AG08395 (cell line): ENCODE data around the gene IL1R2.

Experiments used
- DNase-seq: peaks from one replicate; pipeline ENCODE4 v3.0.0; 2012; ENCODE audit warnings: mixed read lengths, low spot score

The IL1R2 gene

DNA sequence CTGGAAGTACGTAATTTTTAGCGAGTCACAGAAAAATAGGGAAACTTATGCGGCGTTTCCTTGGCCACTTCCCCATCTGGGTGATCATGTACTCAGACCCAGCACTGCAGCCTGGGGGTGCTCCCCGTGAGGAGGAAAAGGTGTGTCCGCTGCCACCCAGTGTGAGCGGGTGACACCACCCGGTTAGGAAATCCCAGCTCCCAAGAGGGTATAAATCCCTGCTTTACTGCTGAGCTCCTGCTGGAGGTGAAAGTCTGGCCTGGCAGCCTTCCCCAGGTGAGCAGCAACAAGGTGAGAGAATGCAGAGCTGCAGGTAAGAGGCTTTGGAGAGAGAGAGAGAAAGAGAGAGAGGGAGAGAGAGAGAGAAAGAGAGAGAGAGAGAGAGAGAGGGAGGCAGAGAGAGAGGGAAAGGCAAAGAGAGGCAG, at the start of gene IL1R2:
Gene IL1R2, plus strand, starts transcription at position 240 of the 425 bp plus-strand sequence. CDS start 16,616 bp downstream, outside the sequence.
- DNase-seq, result no peak

DNA sequence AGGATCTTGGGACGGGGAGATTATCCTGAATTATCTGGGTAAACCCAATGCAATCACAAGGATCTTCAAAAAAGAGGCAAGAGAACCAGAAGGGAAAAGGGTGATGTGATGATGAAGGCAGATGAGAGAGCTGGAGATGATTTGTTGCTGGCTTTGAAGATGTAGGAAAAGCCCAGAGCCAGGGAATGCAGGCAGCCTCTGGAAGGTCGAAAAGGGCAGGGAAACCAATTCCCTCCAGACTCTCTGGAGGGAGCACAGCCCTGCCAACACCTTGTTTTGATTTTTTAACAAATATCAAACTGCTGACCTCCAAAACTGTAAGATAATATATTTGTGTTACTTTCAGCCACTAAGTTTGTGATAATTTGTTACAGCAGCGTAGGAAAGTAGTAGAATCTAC, 48.9 kb upstream of the IL1R2 start:
- no peak for DNase-seq

- no peak for DNase-seq
Observed at GRCh38 chr2:101946372-101947039, 45.3 kb upstream of the IL1R2 start.

GRCh38 chr2:101947374-101947773, 44.4 kb upstream of the IL1R2 start:
- DNase-seq, result no peak

GRCh38 chr2:101948625-101949155, 43.1 kb upstream of the IL1R2 start:
- no peak for DNase-seq

- DNase-seq, result peak; percentile 21
Observed at GRCh38 chr2:101949304-101949703, 42.5 kb upstream of the IL1R2 start.

DNA sequence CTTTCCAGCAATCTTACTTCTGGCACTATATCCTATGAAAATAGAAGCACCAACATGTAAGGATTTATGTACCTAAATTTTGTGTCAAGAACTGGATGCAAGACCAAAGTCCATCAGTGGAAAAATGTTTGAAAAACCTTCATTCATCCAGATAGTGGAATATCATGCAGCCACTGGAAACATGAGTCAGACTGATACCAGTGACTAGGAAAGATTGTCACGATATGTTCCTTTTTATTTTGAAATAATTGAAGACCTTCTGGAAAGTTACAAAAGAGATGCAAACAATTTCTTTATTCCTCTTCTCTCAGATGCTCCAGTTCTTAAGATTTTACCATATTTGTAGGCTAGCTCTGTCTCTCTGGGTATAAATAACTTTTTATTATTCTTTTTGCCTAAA, 40.5 kb upstream of the IL1R2 start:
- no peak for DNase-seq

GRCh38 chr2:101952551-101952950, 39.2 kb upstream of the IL1R2 start:
- no peak for DNase-seq

- no peak for DNase-seq
Observed at GRCh38 chr2:101956465-101957438, 35.0 kb upstream of the IL1R2 start.

DNA sequence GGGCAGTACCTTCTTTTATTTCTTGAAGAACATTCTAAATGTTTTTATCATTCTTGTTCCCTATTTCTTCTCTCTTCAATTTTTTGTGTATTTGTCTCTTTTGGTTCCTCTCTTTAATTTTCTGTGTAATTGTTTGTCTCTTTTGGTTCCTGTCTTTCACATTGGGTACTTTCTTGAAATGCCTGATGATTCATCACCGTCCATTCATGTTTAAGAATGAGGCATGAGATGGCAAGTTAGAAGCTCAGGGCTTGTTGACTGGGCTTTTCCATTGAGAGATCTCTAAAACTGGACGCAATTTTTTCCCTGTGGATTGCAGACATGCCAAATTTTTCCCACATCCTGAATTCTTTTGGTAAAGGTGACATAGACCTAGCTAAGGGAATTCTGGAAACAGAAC, 33.7 kb upstream of the IL1R2 start:
- peak; percentile 43 for DNase-seq

DNA sequence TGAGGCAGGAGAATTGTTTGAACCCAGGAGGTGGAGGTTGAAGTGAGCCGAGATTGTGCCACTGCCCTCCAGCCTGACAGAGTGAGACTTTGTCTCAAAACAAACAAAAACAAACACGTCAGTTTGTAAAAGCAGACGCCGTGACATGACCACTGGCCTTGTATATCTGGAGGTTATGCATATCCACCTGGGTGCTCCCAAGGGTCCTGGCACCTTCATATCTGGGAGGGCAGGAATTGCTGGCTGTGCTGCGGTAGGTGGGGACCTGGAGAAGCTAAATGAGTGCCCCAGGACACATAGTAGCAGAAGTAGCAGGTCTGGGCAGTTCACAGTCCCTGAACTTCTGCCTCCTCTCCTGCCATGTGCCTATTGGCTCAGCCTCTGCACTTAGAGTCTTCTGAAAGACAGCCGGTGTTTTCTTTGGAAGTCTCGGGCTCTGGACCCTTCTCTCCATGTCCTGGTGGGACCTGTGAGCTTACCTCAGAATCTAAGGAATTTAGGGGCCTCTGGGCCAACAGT, 30.9 kb upstream of the IL1R2 start:
- no peak for DNase-seq

- peak; percentile 91 for DNase-seq
Observed at GRCh38 chr2:101961338-101962191, 30.2 kb upstream of the IL1R2 start.

- no peak for DNase-seq
Observed at GRCh38 chr2:101962309-101962708, 29.5 kb upstream of the IL1R2 start.

DNA sequence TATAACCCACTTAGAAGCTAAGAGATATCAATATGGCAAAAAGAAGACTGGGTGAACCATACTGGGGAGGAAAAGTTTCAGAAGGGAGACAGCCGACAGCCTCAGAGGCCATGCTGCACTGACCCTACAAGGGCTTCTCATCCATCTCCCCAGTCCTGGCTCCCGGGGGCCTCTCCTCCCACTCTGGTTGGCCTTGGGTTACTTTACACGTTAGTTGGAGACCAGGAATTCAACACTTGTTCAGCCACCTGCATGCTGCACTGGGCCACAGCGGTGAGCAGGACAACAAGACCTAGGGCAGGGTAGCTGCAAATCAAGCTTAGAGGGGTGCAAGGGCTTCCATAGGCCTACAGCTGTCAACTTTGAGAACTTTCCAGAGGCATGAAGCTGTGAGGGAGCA, 28.6 kb upstream of the IL1R2 start:
- no peak for DNase-seq

DNA sequence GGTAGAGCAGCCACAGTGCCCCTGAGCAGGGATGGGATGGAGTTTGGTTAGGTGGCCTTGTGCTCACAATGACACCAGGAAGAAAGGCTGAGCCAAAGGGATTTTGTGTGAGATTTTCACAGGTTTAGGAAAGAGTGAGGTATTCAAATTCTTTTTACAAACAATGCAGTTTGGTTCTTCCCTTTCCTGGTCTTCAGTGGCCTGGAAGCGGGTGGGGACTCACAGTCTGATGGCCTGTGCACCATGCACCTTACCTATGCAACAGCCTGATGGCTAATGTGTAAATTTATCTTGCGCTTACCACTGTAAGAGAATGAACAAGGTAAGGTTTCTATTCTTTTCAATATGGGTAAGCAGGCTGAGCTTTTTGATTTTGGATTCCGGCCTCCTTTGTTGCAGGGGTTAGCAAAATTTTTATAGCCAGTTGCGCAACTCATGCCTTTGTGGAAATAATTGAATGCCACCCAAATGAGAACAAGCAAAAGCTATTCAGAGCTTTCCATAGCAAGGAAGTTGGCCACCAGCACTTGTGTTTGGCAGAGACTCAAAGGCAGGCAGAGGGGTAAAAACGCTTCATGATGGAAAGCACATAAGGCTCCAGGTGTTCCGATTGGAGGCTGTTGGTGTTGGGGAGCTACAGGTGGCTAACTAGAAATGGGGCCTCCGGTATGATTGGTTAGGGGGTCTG, 23.8 kb upstream of the IL1R2 start:
- peak; percentile 70 for DNase-seq

DNA sequence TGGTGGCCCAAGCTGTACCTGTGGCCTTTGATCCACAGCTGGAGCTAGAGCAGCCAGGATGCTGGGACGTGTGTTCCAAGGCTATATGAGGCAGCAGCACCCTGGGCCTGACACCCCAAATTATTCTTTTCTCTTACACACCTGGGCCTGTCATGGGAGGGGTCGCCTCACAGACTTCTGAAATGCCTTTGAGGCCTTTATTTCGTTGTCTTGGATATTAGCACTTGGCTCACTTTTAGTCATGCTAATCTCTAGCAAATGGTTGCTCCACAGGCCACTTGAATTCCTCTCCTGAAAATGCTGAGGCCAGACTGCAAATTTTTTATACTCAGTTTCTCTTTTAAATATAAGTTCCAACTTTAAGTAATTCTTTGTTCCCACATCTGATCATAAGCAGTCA, 22.0 kb upstream of the IL1R2 start:
- DNase-seq, result no peak

DNA sequence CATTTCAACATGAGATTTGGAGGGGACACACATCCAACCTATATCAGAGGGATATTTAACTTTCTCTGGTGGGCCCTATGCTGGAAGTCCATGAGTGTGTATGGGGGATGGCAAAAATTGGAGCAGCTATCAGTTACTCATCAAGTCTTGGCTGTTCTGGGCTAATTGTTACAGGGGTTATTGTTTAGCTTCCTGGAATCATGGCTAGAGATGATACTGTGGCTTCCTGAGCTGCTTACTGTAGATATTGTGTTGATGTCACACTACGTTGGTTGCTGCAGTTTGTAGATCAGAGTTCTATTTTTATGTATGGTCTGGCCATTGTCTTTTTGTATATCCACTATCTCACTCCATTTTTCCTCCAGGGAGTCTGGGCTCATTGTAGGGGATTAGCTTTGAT, 20.9 kb upstream of the IL1R2 start:
- no peak for DNase-seq

GRCh38 chr2:101971836-101972235, 19.9 kb upstream of the IL1R2 start:
- DNase-seq, result no peak

GRCh38 chr2:101972621-101973434, 18.9 kb upstream of the IL1R2 start:
- DNase-seq, result peak; percentile 86

DNA sequence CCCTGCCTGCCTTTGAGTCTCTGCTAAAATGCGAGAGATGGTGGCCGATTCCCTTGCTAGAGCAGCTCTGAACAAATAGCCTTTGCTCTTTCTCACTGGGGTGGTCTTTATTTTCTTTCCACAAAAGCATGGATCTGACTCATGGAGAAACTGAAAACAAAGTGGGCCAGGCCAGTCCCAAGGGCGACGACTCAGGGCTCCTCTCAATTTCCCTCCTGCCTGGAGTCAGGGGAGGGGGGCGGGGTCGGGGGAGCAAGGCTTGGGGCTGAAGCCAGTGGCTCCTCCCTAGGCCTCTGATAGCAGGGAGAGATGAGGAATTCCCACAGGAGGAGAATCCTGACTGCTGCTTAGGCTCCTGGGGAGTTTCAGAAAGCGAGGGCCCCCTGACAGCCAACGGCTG, 17.1 kb upstream of the IL1R2 start:
- no peak for DNase-seq
